T1000 (cell line): ENCODE data around the gene JAZF1.

Experiments
- DNase-seq: peaks from one replicate; lab custom pipeline; 2025; ENCODE audit warnings: mixed read lengths; lab: John Stamatoyannopoulos, UW

The JAZF1 gene

GRCh38 chr7:28136420-28136819, 44.2 kb downstream of the JAZF1 start:
- no peak for DNase-seq

- DNase-seq, result no peak
Observed at GRCh38 chr7:28135760-28136159, 44.8 kb downstream of the JAZF1 start.

DNA sequence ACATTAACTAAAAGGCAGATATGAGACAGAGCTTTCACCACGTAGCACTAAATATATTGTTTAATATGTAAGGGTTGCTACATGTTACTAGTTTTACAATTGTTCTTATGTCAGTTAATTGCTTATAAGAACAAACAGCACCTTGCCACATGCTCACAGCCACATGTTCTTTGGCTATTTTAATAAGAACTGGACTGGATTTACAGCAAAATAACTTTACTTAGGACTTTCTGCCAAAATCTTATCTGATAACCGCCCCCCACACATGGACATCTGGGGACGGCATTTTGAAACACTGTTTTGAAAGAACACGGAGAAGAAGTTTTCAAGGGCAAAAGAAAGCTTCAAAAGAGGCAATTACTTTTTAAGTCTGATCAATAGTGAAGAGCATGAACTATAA, 45.3 kb downstream of the JAZF1 start:
- no peak for DNase-seq

GRCh38 chr7:28133872-28134271, 46.7 kb downstream of the JAZF1 start:
- no peak for DNase-seq

DNA sequence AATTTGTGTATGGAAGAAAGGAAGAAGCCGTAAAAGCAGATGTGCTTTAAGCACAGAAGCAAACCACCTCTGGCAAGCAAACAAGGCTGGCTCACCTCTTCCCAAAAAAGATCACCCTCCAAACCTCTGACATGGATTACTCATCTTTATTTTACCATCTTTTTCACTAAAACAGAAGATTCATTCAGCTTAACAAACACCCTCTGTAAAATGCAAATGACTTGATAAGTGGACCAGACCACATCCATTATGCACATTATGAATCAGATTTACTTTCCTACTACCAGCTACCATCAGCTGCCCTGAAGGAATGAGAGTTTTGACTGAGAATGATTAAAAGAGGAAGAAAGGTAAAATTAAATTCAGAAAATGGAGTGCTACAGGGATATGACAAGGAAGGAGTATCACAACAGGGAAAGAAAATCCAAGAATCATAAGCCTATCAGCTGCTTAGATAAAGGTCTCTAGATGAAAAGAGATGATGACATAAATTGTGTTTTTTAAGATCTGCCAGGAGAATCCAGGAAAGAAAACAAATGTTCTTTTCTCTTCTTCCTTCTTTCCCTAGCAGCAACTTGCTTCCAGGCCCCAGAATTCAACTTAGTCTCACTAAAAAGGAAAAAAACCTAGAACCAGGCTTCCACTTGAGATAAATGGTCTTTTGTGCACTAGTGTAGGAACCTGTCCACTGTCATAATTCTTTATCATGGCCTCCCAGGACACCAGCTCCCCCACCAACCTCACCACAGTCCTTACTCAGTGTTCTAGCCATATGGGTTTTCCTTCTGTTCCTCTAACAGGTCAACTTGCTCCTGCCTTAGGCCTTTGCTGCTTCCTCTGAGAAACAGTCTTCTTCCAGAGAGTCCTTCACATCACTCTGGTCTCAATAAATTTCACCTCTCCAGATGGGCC, 47.4 kb downstream of the JAZF1 start:
- DNase-seq, result no peak

DNA sequence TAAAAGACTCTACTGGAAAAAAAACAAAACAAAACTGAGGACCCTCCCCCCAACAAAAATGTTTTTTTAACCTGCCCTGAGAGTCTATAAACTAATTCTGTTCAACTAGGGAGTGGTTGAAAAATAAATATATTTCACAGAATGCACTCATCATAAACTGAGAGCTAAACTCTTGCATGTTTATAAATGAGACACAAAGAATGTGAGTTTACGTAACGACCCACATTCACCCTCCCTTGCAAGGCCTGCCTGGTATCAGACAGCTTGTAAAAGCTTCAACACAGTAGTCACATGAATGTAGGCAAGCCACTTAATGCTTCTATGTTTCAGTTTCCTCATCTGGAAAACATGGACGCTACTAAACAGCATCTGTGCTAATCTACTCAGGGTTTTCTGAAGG, 50.3 kb downstream of the JAZF1 start:
- no peak for DNase-seq

DNA sequence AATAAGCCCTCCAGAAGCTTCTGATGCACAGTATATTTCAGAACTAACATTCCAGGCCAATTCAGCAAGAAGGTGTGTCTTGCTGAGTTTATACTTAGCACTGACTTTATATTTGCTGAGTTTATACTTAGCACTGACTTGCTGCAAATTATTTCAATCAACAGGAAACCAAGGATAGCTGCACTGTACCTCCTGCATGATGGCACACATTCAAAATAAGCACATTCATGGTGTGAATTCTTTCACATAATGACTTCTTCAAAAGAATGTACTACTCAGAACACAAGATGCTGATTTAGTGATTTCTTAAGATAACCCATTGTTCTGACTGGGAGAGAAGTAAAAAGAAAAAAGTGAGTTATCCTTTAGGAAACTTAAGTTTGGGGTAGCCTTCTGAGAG, 52.0 kb downstream of the JAZF1 start:
- DNase-seq, result no peak

- DNase-seq, result no peak
Observed at GRCh38 chr7:28126410-28127041, 54.1 kb downstream of the JAZF1 start.

DNA sequence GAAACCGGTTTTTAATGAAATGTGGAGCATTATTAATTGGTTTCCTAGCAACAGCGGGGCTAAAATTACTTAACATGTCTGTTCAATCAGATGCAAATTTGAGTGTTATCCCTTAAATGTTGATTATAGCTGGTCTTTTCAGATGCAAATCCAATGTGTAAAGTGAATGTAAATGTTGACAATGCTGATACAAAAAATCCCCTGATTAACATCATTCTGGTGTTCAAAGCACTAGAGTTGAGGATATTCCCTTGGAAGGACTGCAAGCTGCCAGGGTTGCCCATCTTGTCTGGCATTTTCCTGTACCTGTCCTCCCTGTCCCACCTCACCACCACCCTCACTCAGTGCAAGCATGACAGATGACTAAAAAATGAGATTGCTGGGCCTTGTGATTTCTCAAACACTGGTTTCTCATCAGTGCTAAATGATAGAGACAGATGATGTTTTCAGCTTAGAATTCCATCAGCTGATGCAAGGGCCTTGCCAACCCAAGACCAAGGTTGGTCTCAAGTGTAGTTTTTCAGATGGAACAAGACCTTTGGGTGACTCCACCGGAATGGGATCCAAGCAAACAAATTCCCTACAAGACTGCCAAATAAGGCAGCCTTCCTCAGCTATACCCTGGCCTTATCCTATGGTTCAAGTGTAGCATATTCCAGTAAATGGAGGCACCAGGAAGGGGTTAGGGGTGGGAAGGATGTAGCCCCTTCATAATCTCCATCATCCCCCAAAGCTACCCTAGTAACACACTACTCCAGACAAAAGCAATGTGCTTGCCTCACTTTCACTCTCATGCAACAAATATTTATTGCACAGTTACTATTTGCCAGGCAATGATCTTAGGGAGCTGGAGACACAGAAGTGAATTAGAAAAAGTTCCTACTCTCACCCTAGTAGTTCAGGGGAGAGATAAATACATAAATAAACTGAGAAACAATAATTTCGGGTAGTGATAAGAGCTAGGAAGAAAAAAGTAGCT, 54.9 kb downstream of the JAZF1 start:
- DNase-seq, result no peak

DNA sequence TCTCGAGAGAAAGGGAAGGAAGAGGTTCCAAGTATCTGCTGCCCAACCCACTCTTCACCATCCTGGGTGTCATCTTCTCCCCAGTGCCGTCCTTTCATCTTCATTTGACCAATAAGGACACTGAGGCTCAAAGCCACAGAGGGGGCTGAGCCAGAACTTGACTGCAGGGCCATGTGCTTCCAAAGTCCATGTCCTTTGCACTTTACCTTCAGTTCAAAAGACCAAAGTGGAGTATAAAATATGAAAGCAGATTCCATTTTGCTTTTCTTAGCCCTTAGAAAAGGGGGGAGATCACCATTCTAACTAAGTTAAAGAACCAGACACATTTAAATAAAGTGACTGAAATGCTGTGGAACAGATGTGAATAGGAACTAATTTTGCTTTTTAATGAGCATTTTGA, 56.2 kb downstream of the JAZF1 start:
- DNase-seq, result no peak

DNA sequence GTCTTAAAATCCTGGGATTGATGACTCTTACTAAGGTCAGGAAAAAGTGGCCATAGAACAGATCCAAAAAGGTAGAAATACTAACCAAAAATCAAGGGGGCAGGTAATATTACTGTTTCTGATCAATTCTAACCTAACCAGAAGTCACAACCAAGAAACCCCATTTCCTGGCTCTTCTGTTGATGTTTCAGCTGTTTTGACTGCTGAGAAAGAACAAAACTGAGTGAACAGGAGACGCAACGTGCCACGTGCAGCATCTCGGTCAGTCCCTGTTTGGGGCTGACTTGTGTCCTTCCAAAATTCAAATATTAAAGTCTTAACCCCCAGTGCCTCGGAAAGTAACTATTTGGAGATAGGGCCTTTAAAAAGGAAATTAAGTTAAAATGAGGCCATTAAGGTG, 56.8 kb downstream of the JAZF1 start:
- DNase-seq, result no peak

DNA sequence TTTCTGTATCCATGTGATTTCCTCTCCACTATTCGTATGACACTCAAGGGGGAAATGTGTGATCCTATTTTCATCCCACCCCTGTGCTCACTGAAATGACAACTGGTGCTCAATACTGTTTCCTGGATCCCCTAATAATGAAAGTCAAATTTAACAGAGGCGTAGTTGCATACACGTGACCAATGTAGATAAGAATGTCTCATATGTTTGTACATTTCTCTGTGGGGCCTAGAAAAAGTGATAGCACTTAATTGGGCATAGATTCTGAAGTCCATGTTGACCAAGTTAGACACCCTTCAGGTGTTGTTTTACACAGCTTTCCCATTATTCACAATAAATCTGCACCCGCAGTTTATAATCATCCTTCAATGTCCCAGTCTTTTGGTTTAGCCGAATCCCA, 59.1 kb downstream of the JAZF1 start:
- no peak for DNase-seq

DNA sequence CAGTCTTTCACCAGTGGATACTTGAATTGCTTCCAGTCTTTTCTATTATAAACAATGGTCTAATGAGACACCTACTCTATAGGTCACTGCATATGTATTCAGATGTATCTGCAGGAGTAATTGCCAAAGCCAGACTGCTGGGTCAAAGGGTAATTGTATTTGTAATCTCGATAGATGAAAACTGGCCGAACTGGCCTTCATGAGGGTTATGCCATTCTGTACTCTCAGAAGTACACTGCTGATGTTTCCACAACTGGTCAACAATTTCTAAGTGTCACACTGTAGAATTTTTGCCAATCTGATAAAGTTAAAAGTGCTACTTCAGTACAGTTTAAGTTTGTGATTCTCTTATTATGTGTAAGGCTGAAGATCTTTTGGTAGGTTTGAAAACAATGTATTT, 64.6 kb downstream of the JAZF1 start:
- no peak for DNase-seq

GRCh38 chr7:28115261-28115660, 65.3 kb downstream of the JAZF1 start:
- DNase-seq, result no peak

DNA sequence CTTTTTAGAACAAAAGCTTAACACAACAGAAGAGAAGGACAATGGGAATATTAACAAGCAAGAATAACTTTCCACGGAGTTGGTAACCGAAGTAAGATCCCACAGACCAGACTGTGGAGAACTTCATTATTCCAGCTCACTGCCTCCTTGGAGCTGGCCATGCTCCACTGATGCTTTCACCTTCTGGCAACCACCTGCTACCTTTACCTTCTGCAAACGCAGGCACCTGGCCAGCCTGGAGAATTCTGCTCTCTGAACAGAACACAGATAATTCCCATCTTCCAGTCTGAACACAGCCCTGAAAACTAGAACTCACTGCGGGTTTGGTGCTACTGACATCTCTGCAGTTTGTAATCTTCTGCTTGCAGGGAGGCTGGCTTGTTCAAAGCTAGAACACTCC, 66.5 kb downstream of the JAZF1 start:
- no peak for DNase-seq

DNA sequence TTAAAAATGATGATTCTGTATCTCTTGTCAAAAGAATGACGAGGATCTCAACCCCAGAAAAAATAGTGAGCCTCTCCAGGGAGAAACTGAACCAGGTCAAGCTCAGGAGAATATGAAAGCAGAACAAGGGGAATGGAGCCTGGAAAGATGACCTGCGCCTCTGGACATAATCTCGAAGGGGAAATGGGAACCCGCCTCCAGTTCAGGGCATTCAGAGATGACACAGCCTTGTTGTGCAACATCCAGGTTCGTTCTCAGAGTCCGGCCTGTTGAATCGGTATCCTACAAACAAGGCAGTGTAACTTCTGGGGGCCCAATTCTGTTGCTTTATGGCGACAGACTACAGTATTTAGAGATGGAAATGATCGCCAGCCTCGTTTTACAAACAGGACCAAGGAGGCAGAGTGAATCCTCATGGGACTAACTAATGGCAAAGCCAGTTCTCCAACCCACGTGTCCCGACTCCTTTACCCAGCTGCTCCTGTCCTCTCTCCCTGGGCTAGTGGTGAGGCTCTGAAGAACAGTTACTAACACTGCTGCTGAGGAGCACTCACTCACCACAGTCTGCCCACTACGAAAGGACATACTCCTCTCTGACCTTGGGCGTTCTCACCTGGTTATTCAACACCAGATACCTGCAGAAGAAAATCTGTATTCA, 67.6 kb downstream of the JAZF1 start:
- no peak for DNase-seq

GRCh38 chr7:28112467-28112866, 68.1 kb downstream of the JAZF1 start:
- DNase-seq, result no peak

GRCh38 chr7:28112012-28112411, 68.6 kb downstream of the JAZF1 start:
- no peak for DNase-seq

DNA sequence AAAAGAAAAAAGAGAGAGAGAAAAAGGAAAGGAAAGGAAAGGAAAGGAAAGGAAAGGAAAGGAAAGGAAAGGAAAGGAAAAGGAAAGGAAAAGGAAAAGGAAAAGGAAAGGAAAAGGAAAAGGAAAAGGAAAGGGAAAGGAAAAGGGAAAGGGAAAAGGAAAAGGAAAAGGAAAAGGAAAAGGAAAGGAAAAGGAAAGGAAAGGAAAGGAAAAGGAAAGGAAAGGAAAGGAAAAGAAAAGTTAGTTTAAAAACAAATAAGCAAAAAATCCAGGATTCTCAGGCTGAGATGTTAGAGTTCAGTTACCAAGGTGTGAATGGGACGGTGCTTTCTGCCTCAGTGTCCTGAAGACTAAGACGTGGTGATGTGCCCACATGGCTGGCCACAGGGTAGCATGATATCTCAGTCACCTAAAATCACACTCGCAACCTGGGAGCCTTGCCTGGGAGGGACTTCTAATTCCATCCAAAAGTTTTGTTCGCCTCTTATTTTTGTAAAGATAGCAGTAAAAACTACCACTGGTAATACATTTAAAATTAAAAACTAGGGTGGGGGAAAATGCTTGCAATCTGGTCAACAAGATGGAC, 70.1 kb downstream of the JAZF1 start:
- DNase-seq, result no peak

GRCh38 chr7:28108747-28109146, 71.8 kb downstream of the JAZF1 start:
- no peak for DNase-seq

DNA sequence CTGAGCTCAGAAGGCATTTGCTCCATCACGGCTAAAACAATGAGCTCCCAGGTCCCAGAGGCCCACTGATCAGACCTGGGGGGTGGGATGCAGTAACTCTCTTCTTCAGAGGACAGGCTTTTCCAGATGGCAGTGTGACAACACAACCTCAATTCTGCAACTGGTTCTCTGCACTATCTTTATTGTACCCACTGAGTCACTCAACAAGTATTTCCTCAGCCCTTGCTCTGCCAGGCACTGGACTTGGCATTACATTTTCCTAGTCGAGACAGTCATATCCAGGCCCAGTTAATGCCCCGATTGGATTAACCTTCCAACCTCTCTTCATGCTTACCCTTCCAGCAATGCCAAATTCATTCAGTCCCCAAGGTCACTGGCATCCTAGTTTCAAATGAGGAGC, 72.6 kb downstream of the JAZF1 start:
- peak; percentile 34 for DNase-seq
